SKM-1 treated with dmso at 0.1 percent for 144 hours (cell line): ENCODE data around the gene RIPOR3.
"Not testable (repeated sequence)": the region's sequence is repeated elsewhere in the genome, so short reads cannot be mapped to it uniquely, and the experiment has no call there.

Experiments
- DNase-seq: peaks from one replicate; lab custom pipeline; 2025; ENCODE audit not compliant: unreplicated experiment; lab: John Stamatoyannopoulos, UW

Gene RIPOR3

DNA sequence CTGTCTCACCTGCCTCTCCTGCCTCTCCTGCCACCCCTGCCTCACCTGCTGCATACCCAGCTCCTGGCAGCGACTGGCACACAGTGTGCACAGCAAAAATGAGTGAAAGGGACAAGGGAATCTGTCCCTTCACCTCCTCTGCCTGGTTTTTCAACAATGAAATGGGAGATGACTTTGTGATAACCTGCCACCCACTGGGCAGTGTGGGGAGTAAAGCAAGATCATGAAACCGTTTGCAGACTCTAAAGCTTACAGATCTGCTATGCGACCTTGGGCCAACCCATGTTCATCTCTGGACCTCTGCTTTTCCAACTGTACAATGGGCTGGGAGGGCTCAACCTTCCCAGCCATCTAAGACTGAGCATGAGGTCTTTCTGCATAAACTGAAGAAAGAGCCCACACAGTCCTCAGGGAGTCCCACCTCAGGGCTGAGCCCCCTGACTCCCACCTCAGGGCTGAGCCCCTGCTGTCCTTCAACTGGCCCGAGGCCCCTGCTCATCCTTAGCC lies 81.1 kb downstream of the RIPOR3 start:
- DNase-seq: no peak

DNA sequence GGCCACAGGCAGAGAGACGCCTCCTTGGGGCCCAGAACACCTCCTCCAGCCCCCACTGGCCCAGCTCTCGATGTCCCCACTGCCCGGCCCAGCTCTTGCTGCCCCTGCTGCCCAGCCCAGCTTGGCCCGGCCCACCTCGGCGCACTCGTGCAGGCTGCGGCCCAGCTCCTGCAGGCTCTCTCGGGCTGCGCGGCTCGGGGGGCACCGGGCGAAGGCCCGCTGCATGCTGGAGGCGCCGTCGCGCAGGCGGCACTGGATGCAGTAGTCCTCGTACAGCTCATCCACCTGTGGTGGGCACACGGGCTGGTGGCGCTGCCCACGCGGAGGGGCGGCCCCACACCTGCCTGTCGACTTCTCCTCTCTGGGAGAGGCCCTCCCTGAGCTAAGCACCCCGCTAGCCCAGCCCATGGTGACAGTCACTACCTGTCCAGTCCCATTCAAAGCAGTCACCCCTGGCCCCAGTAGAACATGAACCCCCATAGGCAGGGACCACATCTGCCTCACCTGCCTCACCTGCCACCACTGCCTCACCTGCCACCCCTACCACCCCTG lies 81.8 kb downstream of the RIPOR3 start:
- DNase-seq: no peak

DNA sequence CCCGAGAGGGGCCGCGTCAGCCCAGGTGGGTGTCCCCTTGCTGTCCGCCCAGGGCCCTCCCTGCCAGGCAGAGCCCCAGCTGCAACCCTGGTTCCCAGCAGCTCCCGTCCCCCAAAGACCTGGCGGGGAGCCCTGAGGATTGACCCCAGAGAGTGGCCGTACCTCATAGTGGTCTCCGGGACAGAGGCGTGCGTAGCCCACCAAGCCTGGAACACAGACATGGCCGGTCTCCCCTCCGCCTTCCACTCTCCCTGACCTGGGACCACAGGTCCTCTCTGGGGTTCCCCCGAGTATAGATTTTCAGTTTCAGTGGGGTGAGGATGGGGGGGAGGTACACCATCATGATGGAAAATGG lies 82.6 kb downstream of the RIPOR3 start:
- no peak for DNase-seq

DNA sequence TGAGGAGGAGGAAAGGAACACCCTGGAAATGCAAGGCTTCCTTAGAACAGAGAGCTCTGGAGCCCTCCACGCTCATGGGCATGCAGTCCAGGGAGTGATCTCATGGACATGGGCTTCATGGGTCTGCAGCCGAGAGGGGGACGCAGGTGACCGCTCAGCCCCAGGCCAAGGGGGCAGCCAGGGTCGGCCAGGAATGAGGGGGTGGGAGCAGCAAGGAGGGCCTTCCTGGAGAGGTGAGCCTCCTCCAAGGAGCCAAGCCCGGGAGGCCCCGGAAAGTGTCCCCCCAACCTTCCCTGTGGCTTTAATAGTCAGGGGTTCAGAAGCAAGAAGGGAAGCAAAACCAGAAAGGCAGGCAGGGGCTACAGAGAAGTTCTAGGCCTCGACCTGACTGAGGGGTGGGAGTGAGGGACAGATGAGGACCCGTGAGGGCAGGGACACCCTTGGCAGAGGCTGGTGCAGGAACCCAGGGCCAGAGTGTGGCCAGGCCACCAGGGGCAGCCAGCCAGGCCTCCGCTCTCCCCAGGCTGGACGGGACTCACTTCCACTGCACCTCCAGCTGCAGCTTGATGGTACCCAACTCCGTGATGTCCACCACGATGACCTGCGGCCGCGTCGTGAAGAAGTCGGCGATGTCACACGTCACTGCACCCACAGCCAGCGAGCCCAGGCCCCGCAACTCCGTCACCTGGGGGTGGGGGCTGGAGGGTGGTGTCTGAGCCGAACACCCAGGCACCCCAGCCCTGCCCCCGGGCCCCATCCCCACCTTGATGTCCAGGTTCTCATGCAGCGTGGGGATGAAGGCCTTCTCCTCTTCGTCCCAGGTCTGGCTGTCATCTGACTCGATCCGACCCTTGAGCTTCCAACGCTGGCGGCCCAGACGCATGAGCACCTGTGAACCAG lies 83.2 kb downstream of the RIPOR3 start:
- no peak for DNase-seq

DNA sequence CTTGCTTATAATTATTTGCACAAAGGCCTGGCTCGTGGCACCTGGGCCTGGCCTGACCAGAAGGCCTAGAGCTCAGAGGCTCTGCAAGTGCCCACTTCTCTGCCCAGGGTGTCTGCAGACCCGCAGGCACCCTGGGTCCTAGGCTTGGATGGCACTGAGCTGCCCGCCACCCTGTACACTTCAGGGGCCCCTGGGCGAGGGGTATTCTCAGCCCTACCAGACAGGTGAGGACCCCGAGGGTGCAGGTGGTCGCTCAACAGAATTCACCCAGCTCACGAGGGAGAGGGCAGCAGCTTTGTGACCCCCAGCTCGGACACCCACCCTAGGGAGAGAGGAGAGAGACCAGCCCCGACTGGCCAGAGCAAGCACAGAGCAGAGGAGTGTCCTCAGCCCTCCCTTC lies 83.9 kb downstream of the RIPOR3 start:
- no peak for DNase-seq

DNA sequence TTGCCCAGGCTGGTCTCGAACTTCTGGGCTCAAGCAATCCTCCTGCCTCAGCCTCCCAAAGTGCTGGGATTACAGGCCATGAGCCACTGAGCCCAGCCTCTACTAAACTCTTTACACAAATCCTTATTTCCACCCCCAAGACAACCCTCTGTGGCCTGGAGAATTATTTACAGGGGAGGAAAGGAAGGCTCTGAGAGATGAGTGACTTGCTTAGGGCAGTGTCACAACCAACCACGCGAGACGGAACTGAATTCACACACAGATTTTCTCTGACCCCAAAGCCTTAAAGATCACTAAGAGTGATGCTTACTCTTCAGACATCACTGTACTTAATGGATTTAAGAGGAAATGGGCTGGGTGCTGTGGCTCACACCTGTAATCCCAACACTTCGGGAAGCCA lies 86.2 kb downstream of the RIPOR3 start:
- DNase-seq: no peak

DNA sequence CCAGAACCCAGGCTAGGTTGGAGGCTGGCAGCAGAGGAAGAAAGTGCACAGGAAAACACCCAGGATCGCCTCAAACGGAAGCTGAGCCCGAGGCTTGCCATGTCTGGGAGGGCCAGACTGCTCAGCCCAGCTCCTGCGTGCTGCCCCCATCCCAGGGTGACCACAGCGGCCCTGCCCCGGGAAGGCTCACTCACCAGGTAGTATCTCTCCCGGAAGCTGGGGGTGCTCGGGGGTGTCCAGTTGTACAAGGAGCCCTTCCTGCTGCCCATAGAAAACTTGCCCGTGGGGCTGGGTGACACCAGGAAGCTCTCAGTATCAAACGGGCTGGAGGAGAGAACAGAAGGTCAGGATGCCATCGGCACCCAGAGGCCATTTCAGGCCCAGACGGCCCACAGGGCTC lies 86.9 kb downstream of the RIPOR3 start:
- DNase-seq: no peak

DNA sequence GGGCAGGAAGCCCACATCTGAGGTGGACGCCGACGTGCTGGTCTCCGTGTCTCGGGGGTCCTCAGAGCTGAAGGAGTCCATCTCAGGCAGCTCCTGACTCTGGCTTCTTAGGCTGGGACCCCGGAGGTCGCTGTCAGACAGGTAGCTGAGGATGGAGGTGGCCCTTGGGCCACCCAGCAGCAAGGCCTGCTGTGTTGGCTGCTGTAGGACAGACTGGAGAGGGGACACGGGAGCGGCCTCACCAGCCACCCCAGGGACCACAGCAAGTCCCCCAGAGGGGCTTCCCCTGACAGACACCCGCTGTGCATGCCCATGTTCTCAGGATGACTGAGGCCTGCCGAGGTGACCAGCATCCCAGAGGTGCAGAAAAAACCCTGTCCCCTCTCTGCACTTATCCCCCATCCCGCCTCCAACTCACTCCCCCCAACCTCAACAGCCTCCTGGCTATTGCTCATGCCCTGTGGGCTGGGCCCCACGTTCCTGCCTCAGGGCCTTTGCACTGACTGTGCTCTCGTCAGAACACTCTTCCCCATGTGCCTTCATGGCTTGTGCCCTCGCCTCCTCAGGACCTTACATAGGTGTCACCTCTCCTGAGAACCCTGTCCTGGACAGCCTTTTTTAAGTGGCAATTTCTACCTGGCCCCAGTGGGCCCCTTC lies 88.8 kb downstream of the RIPOR3 start:
- no peak for DNase-seq

DNA sequence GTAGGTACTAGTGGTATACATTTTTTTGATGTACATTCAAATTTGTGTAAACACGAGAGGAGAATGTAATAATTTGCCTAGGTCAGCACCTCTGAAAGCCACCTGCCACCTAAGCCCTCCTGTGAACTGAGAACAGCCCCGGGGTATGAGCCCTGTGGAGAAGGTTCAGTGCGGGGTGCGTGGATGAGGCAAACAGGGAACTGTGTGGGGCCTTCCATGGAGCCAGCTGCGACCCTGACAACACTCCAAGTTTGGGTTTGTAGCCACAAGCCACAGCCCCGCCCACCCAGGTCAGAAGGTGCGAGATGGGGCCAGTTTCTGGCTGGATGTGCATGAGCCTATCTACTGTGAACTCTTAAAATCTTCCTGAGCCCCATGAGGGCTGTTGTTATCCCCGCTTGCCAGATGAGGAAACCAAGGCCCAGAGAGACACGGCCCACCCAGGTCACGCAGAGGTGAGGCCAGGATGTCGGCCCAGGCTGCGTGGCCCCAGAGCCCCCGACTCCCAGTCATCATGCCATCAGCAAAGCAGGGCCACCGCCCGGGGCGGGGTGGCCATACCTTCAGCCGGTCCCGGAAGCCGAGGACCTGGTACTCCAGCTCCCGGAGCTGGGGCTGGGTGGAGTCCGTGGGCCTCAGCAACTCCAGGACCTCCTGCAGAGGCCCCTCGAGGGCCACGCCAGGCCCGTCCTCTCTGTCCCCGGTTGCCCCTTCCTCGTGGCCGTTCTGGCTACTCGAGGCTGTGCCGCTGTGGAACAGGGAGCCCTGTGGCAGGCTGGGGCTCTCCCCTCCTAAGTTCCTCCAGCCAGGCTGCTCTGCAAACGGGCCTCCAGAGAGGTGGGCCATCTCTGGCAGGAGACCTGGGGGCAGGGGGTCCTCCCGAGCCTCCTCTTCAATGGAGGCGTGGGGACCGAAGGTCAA lies 89.6 kb downstream of the RIPOR3 start:
- no peak for DNase-seq

DNA sequence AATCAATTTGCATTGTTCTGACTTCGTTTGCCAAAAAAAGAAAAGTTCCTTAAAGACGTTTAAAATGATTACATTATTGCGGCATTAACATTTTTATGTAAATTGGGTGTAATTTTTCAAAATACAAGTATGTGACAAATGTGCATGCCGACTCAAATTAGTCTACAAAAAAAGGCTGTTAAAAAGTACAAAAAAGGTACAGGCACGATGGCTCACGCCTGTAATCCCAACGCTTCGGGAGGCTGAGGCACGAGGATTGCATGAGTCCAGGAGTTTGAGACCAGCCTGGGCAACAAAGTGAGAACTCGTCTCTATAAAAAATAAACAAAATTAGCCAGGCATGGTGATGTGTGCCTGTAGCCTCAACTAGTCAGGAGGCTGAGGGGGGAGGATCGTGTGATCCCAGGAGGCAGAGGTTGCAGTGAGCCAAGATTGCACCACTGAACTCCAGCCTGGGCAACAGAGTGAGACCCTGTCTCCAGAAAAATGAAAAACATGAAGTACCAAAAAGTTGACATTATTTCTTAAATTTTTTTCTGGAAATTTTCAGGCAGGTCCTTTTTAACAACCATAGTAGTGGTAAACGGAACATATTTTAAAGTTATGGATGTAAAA lies 91.0 kb downstream of the RIPOR3 start:
- DNase-seq: no peak

DNA sequence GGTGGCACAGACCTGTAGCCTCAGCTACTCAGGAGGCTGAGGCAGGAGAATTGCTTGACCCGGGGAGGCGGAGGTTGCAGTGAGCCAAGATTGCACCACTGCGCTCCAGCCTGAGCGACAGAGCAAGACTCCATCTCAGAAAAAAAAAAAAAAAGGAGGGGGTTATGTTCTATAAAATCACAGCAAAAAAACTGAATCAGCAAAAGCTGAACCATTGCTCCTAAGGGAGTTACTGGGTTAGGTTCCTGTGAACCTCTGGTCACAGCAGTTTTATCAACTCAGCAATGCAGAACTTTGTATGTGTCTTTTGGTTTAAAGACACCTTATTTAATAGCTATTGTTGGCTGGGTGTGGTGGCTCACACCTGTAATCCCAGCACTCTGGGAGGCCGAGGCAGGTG lies 92.6 kb downstream of the RIPOR3 start:
- not testable (repeated sequence) for DNase-seq

DNA sequence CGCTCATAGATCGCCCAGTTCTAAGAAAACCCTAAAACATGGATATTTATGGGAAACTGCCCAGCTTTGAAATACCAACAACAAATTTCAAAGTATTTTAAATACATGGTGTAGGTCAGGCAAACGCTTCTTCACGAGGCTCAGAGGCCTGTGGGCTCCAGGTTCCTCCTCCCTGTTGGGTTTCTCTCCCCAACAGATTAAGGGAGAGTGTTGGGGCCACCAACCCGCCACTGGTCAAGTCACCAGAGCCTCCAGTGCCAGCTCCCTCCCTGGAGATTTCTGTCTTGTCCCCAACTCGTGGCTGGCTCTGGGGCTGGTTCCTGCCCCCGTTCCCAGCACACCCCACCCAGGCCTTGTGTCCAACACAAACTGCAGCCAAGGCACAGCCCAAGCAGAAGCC lies 93.3 kb downstream of the RIPOR3 start:
- no peak for DNase-seq

DNA sequence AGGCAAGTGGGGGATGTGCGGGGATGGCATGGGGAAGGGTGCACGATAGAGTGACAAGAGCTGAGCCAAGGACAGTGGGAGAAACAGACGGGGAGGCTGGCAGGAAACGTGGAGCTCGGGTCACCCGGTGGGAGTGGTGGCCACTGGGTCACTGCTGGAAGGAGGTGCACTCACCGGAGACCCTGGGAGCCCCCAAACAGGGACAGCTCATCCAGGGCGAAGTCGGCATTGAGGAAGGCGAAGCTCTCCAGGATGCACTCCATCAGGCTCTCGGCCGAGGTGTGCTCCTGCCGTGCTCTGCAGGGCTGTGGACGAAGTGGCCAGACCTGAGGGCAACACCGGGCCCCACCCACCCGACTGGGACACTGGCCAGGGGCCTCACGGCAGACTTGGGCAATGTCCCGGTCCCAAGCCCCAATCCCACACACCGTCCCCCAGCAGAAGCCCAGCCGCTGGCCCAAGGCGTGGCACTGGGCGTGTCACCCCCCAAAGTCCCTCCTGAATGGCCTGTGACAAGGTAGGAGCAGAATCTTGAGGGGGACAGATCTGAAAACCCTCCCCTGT lies 93.9 kb downstream of the RIPOR3 start:
- no peak for DNase-seq

DNA sequence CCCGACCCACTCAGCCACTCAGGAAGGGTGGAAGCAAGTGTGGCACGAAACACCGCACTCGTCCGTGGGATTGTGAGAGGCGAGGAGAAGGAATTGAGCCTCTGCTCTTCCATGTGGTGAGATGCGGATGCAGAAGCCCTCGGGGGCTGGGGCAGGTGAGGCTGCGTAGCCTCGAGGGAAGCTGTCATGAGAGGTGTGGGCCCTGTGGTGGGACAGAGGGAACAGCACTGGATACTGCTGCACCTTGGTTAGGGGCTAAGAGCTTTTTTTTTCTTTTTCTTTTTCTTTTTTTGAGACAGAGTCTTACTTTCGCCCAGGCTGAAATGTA lies 94.7 kb downstream of the RIPOR3 start:
- no peak for DNase-seq

DNA sequence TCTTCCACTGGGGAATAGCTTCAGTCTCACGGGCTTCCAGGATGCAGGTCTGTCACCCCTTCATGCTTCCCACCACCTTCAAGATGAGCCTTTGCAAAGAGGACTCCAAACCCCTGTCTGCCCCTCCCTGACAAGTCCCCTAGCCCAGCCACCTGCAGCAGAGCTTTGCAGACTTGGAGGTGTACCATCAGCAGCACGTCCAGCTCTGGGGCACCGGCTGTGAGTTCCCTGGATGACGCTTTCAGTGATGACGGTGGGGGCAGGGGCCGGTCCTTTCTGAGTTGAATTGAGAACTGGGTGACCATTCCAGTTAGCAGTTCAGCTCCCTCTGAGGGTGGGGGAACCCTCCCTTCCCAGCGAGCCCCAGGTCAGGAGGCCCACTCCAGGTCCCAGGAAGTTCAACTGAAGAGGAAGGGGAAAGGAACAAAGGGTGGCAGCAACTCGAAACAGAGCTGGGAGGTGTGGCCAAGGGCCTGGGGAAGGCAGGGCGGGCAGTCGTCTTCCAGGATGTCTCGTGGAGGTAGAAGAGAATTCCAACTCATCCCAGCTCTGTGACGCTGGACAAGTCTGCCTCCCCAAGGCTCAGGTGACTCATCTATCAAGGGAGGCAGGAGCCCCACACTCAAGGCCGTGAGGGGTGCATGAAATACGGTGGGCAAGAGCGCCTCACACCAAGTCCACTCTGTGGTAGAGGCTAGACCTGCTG lies 95.2 kb downstream of the RIPOR3 start:
- no peak for DNase-seq

DNA sequence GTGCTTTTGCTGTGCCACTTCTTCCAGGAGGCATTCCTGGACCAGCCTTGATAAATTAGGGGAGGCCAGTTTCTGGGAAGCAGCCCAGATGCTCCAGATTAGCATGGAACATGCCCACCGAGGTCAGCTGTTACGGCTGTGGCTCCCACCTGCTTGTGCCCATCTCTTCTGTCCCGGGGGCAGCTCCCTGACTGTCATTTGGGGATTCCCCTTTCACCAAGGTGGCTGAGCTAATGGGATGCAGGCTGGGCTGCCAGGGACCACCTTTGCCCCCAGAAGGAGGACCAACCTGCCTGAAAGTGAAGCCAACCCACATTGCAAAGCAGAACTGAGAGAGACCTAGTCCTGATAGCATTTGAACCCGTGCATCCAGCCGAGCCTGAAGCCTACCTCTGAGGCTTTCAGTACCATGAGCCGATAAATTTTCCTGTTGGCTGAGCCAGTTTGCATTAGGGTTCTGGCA lies 95.9 kb downstream of the RIPOR3 start:
- no peak for DNase-seq

DNA sequence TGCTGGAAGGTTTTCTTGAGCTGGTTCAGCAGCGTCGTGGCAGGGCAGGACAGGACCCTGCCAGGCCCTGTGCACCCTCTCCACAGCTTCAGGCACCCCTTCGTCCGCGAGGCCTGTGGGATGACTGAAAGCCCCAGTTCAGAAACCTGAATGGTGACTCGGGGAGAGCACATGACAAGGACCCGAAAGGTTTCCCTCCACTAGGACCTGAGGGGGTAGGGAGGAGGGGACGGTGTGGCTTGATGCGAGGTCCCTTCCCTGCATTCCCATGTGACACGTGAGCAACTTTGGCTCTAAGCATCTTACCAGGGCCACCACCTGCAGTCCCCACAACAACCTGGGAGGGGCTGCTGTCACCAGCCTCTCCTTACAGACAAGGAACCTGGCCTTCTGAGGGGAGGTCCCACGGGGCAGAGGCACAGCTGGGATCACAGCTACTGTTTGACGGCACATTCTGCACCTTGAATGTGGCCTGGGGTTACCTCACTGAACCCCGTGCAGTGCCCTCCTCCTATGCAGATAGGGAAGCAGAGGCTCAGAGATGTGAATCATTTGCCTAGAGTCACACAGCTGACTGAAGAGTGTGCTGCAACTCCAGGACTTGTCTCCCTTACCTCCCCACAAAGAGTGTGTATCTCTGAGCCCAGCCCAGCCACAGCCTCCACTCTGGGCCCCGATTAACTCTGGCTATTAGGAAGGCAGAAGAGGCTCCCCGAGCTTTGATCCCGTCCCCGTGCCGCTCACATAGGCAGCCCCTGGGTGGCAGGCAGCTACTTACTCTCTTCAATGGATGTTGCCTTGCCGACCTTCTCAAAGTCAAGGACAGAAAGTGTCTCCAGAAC lies 96.5 kb downstream of the RIPOR3 start:
- DNase-seq: no peak

DNA sequence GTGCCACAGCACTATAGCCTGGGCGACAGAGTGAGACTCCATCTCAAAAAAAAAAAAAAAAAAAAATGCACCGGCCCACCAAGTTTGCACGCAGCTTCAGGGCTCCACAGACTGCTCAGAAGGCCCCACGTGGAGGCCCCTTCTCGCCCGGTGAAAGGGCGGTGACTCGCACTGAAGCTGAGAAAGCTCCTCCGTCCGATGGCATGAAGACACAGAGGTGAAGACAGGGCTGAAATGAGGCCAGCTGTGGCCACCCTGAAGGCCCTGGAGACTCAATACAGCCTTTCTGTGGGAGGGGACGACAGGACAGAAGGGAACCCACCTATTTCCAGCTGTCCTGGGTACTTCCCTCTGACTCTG lies 97.1 kb downstream of the RIPOR3 start:
- no peak for DNase-seq

DNA sequence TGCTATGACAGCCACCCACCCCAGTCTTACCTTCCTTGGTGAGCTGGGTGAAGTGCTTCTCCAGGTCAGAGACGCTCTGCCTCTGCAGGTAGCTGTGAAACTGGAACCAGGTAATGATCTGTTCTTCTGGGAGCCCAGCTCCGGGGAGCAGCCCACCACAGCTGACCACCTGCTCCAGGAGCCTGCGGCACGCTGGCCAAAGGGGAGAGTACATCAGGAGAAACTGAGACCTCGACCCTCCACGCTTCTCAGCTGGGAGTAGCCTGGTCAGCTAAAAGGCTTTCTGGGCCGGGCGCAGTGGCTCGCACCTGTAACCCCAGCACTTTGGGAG lies 98.4 kb downstream of the RIPOR3 start:
- DNase-seq: no peak
